ENCODE data around the gene EID3.

GRCh38 chr12:104345234-104346066 lies 41.9 kb downstream of the EID3 start:
- TF ChIP-seq, protein P1, sequence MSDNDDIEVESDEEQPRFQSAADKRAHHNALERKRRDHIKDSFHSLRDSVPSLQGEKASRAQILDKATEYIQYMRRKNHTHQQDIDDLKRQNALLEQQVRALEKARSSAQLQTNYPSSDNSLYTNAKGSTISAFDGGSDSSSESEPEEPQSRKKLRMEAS (IDR thresholded peaks at IDR 0.05), result no peak
- TF ChIP-seq YY1 (IDR thresholded peaks at IDR 0.05; ENCODE audit: low read depth) (no peak), USF1 (IDR thresholded peaks at IDR 0.05) (no peak), ZBTB7A (IDR thresholded peaks at IDR 0.05; ENCODE audit: low read depth) (no peak), TEAD4 (IDR thresholded peaks at IDR 0.05) (no peak), REST (IDR thresholded peaks at IDR 0.05; ENCODE audit: low read depth) (no peak), RAD21 (IDR thresholded peaks at IDR 0.05; ENCODE audit: low read depth) (no peak), EP300 (IDR thresholded peaks at IDR 0.05; ENCODE audit: borderline replicate concordance) (no peak), TAF1 (IDR thresholded peaks at IDR 0.05; ENCODE audit: low read depth) (no peak), EGR1 (IDR thresholded peaks at IDR 0.05) (no peak), NFIC (IDR thresholded peaks at IDR 0.05) (no peak)

Data from Ishikawa (cell line).